SU-DHL-6 (cell line): ENCODE results near the gene NENF.

ENCODE experiments used
- H2AFZ ChIP-seq: fragments of 200-600 bp; sonication (generic); 2 replicates; pipeline ENCODE4 v1.6.1; 2014; ENCODE audit warnings: low read depth, mild to moderate bottlenecking, moderate library complexity, mixed read lengths, antibody characterized with exemption, low read length; ENCODE audit not compliant: severe bottlenecking
- H3F3A ChIP-seq: fragments of 200-600 bp; shearing (Covaris generic); 2 replicates; pipeline ENCODE4 v1.6.0; 2016; ENCODE audit warnings: antibody characterized with exemption, mild to moderate bottlenecking; ENCODE audit not compliant: insufficient read depth
- H3K27ac ChIP-seq: fragments of 200-600 bp; sonication (generic); 2 replicates; pipeline ENCODE4 v1.5.1; 2016; ENCODE audit warnings: low read depth, mild to moderate bottlenecking, low read length, moderate library complexity, mixed read lengths
- H3K27me3 ChIP-seq: fragments of 200-600 bp; sonication (generic), shearing (Covaris generic); 2 replicates; pipeline ENCODE4 v1.6.0; 2014; ENCODE audit warnings: mild to moderate bottlenecking, low read length
- H3K36me3 ChIP-seq: fragments of 200-600 bp; sonication (generic); 2 replicates; pipeline ENCODE4 v1.6.1; 2014; ENCODE audit warnings: mild to moderate bottlenecking, low read length, mixed read lengths
- H3K4me2 ChIP-seq: fragments of 300-600, 200-600 bp; shearing (Covaris generic), sonication (generic); 2 replicates; pipeline ENCODE4 v1.6.0; 2014; ENCODE audit warnings: low read length, low read depth, mild to moderate bottlenecking; ENCODE audit not compliant: poor library complexity, severe bottlenecking
- H3K4me3 ChIP-seq: fragments of 200-600 bp; sonication (generic); 2 replicates; pipeline ENCODE4 v1.5.1; 2014; ENCODE audit warnings: antibody characterized with exemption, low read length, mild to moderate bottlenecking, mixed read lengths; ENCODE audit not compliant: insufficient read depth, poor library complexity, severe bottlenecking
- H3K79me2 ChIP-seq: fragments of 200-600 bp; sonication (generic); 2 replicates; pipeline ENCODE4 v1.6.1; 2014; ENCODE audit warnings: mild to moderate bottlenecking, low read length, moderate library complexity; ENCODE audit not compliant: insufficient read depth
- H3K9ac ChIP-seq: fragments of 200-600 bp; sonication (generic); 2 replicates; pipeline ENCODE4 v1.7.0; 2014; ENCODE audit warnings: mild to moderate bottlenecking, low read length
- H3K9me2 ChIP-seq: fragments of 200-600 bp; sonication (generic); replicated peaks from 2 replicates; pipeline ENCODE4 v1.6.1; 2014; ENCODE audit warnings: low read length; ENCODE audit not compliant: insufficient read depth
- H3K9me3 ChIP-seq: fragments of 200-600 bp; sonication (generic); 2 replicates; pipeline ENCODE4 v1.6.1; 2014; ENCODE audit warnings: low read length, mixed read lengths; ENCODE audit not compliant: insufficient read depth
- H4K20me1 ChIP-seq: fragments of 200-600 bp; sonication (generic); 2 replicates; pipeline ENCODE4 v1.6.1; 2014; ENCODE audit warnings: low read depth, mild to moderate bottlenecking, antibody characterized with exemption, low read length, moderate library complexity, mixed read lengths
- EZH2phosphoT487 ChIP-seq: fragments of 200-600 bp; sonication (generic), shearing (Covaris generic); conservative IDR thresholded peaks from 2 replicates; pipeline ENCODE4 v1.6.1; 2018; ENCODE audit warnings: mild to moderate bottlenecking, antibody characterized with exemption, low read length, moderate library complexity, mixed read lengths
- TF ChIP-seq, protein P1 (sequence below): fragments of 200-600 bp; sonication (generic); IDR thresholded peaks from one replicate; pipeline ENCODE4 v1.5.1; 2017; ENCODE audit warnings: antibody characterized with exemption, mild to moderate bottlenecking, low read length, moderate library complexity; ENCODE audit not compliant: insufficient read depth, poor library complexity, severe bottlenecking

NENF gene

DNA sequence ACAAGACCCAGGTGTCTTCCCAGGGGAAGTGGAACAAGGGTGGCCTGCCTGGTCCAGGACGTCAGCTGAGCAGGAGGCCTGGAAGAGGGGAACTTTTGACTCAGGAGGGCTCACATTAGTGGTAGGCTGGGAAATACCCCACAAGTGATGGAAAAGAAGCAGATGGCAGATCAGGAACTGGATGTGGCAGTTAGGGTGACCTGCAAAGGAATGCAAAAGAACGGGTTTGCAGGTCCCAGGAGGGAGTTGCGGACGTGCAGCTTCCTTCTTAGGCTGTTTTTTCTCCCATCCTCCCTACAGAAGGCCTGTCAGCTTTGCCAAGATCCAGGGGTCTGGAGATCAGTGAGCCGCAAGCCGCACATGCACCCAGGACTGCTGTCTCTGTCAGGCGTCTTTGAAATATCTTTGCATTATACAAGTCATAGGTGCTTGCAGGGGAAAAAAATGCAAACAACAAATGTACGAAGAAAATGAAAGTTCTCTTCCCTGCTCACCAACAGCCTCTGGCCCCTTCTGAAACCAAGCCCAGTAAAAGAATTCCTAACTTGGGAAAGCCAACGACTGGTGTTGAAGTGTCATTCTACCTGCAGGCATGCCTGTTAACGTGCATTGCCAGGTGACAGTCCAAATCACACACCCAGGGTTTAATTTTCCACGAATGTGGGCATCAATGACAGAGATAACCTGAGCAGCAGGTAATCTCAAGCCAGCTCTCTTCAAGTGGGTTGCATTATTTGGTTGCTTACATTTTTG is 34.4 kb downstream of the NENF start:
- Histone ChIP-seq H3K9ac (no peak overlapping the region), H3K4me2 (no peak overlapping the region), H3K9me2 (no peaks in the 10 kb centered on the region), H3K4me3 (no peak overlapping the region), H3F3A (no peaks in the 10 kb centered on the region), H2AFZ (no peak overlapping the region), H3K9me3 (no peaks in the 10 kb centered on the region), H3K27ac (no peak overlapping the region), H4K20me1 (no peaks in the 10 kb centered on the region), H3K79me2 (no peaks in the 10 kb centered on the region), H3K27me3 (no peaks in the 10 kb centered on the region), H3K36me3 (no peaks in the 10 kb centered on the region)
- TF ChIP-seq, protein P1, sequence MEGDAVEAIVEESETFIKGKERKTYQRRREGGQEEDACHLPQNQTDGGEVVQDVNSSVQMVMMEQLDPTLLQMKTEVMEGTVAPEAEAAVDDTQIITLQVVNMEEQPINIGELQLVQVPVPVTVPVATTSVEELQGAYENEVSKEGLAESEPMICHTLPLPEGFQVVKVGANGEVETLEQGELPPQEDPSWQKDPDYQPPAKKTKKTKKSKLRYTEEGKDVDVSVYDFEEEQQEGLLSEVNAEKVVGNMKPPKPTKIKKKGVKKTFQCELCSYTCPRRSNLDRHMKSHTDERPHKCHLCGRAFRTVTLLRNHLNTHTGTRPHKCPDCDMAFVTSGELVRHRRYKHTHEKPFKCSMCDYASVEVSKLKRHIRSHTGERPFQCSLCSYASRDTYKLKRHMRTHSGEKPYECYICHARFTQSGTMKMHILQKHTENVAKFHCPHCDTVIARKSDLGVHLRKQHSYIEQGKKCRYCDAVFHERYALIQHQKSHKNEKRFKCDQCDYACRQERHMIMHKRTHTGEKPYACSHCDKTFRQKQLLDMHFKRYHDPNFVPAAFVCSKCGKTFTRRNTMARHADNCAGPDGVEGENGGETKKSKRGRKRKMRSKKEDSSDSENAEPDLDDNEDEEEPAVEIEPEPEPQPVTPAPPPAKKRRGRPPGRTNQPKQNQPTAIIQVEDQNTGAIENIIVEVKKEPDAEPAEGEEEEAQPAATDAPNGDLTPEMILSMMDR = no peak
- TF ChIP-seq EZH2phosphoT487 = no peak

DNA sequence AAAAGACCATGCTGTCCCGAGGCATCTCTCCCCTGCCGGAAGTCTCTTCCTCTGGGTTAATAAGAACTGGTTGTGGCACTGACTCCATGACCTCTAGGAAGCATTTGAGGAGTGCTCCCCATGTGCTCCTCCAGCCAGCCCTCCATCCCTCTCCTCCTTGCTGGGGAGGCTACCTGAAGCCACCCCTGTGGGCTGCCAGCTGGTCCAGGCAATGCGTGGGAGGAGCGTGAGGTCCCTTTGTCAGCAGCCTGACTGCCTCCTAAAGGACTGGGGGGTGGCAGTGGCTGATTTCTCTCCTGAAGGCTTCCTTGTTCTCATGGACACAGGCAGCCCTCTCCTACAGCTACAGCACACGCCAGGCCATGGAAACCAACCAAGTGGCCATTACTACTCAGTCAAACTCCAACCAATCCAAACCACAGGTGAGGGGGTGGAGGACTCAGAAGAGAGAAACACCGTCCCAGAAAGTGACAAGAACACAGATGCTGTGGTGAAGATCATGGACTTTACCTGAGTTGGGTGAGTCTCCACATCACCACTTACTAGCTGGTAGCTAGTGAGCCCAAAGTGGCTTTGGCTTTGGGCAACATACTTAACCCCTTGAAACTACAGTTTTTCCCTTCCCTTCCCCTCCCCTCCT is 35.2 kb downstream of the NENF start:
- no peak overlapping the region for H3K4me2 ChIP-seq
- H3F3A ChIP-seq = no peaks in the 10 kb centered on the region
- no peaks in the 10 kb centered on the region for H3K36me3 ChIP-seq
- no peaks in the 10 kb centered on the region for H3K9me3 ChIP-seq
- no peak overlapping the region for H3K27ac ChIP-seq
- TF ChIP-seq, protein P1 = no peak
- no peak for TF ChIP-seq EZH2phosphoT487
- no peaks in the 10 kb centered on the region for H3K79me2 ChIP-seq
- H3K9ac ChIP-seq = no peak overlapping the region
- H3K27me3 ChIP-seq = no peaks in the 10 kb centered on the region
- H2AFZ ChIP-seq = no peak overlapping the region
- no peaks in the 10 kb centered on the region for H4K20me1 ChIP-seq
- H3K4me3 ChIP-seq = no peak overlapping the region
- no peaks in the 10 kb centered on the region for H3K9me2 ChIP-seq

GRCh38 chr1:212470059-212470458 is 37.3 kb downstream of the NENF start:
- Histone ChIP-seq H3K4me3 (no peak overlapping the region), H3K36me3 (no peaks in the 10 kb centered on the region), H3K9me3 (no peaks in the 10 kb centered on the region), H3K27ac (no peak overlapping the region), H3K79me2 (no peaks in the 10 kb centered on the region), H2AFZ (no peak overlapping the region), H3F3A (no peaks in the 10 kb centered on the region), H3K27me3 (no peaks in the 10 kb centered on the region), H3K9me2 (no peaks in the 10 kb centered on the region), H3K4me2 (no peak overlapping the region), H4K20me1 (no peaks in the 10 kb centered on the region), H3K9ac (no peak overlapping the region)
- TF ChIP-seq, protein P1 = no peak
- TF ChIP-seq EZH2phosphoT487 = no peak
